NCI-H82 treated with DMSO at 0.1 percent for 48 hours (cell line): ENCODE results near the gene MXD1.
"Not testable (repeated sequence)": the region's sequence is repeated elsewhere in the genome, so short reads cannot be mapped to it uniquely, and the experiment has no call there.

Source experiments
- DNase-seq: peaks from one replicate; lab custom pipeline; 2025; ENCODE audit not compliant: unreplicated experiment; lab: John Stamatoyannopoulos, UW

MXD1 gene

GRCh38 chr2:69950671-69951070 is 35.8 kb downstream of the MXD1 start:
- DNase-seq = not testable (repeated sequence)

- DNase-seq = no peak
Observed at GRCh38 chr2:69952336-69953115, 37.6 kb downstream of the MXD1 start.

GRCh38 chr2:69954084-69954483 is 39.2 kb downstream of the MXD1 start:
- no peak for DNase-seq

- no peak for DNase-seq
Observed at GRCh38 chr2:69955029-69955428, 40.1 kb downstream of the MXD1 start.

GRCh38 chr2:69956475-69956979 is 41.6 kb downstream of the MXD1 start:
- no peak for DNase-seq

- no peak for DNase-seq
Observed at GRCh38 chr2:69957965-69958364, 43.1 kb downstream of the MXD1 start.

- DNase-seq = no peak
Observed at GRCh38 chr2:69958480-69958879, 43.6 kb downstream of the MXD1 start.

GRCh38 chr2:69959425-69959824 is 44.5 kb downstream of the MXD1 start:
- DNase-seq = no peak

- no peak for DNase-seq
Observed at GRCh38 chr2:69960821-69961220, 45.9 kb downstream of the MXD1 start.

- no peak for DNase-seq
Observed at GRCh38 chr2:69961496-69961895, 46.6 kb downstream of the MXD1 start, which contains the start of gene ASPRV1. Gene ASPRV1, minus strand, starts transcription at chr2:69961631. Its CDS starts 195 bp downstream, at chr2:69961436.

GRCh38 chr2:69962986-69963730 is 48.2 kb downstream of the MXD1 start:
- no peak for DNase-seq

GRCh38 chr2:69964353-69964841 is 49.5 kb downstream of the MXD1 start:
- no peak for DNase-seq

- DNase-seq = no peak
Observed at GRCh38 chr2:69965756-69966445, 51.0 kb downstream of the MXD1 start.

- no peak for DNase-seq
Observed at GRCh38 chr2:69966496-69966895, 51.6 kb downstream of the MXD1 start.

- DNase-seq = no peak
Observed at GRCh38 chr2:69968609-69969008, 53.7 kb downstream of the MXD1 start.

GRCh38 chr2:69969126-69969983 is 54.4 kb downstream of the MXD1 start:
- DNase-seq = no peak

- DNase-seq = no peak
Observed at GRCh38 chr2:69969991-69970390, 55.1 kb downstream of the MXD1 start.

GRCh38 chr2:69972822-69973221 is 57.9 kb downstream of the MXD1 start:
- no peak for DNase-seq

GRCh38 chr2:69973335-69973735 is 58.4 kb downstream of the MXD1 start:
- no peak for DNase-seq

- no peak for DNase-seq
Observed at GRCh38 chr2:69975136-69975852, 60.4 kb downstream of the MXD1 start.
